Breast epithelium (tissue), 4 donors: ENCODE measurements around the gene USP32. TPM values are rescaled to one million over a fixed set of nuclear protein-coding genes. Genes with fewer than 3 reads are reported as not detected.
"Not testable (repeated sequence)": the region's sequence is repeated elsewhere in the genome, so short reads cannot be mapped to it uniquely, and the experiment has no call there.

Source experiments
- DNase-seq, 2 donors: peaks; one replicate each; pipeline ENCODE4 v3.0.0-alpha.2; 2019; ENCODE audit warnings: low spot score in 2 of 2
- H3K27ac ChIP-seq, 2 donors: fragments of 200-600 bp; sonication (generic) in 1 of 2; one replicate each; pipeline ENCODE4 v1.5.1; 2016 to 2019; ENCODE audit warnings: mild to moderate bottlenecking in 1 of 2
- H3K27me3 ChIP-seq, 2 donors: fragments of 200-600 bp; sonication (generic) in 1 of 2; one replicate each; pipeline versions ENCODE4 v1.5.1 to v1.6.0; 2017 to 2019; ENCODE audit warnings: control low read depth in 1 of 2, mild to moderate bottlenecking in 1 of 2
- H3K36me3 ChIP-seq: fragments of 200-600 bp; one replicate; pipeline ENCODE4 v1.5.1; 2019
- H3K4me1 ChIP-seq, 2 donors: fragments of 200-600 bp; sonication (generic); one replicate each; pipeline ENCODE4 v1.5.1; 2016 to 2019; ENCODE audit warnings: control low read depth in 1 of 2
- H3K4me3 ChIP-seq, 3 donors: fragments of 200-600 bp; sonication (generic); 1 replicate in 2 of 3; 2 replicates in 1 of 3; pipeline ENCODE4 v1.5.1; 2016 to 2019; ENCODE audit warnings: mild to moderate bottlenecking in 3 of 3, moderate library complexity in 2 of 3
- H3K9me3 ChIP-seq, 2 donors: fragments of 200-600 bp; sonication (generic) in 1 of 2; one replicate each; pipeline ENCODE4 v1.5.1; 2016 to 2019; ENCODE audit warnings: control low read depth in 1 of 2
- POLR2A ChIP-seq: fragments of 450-650 bp; IDR thresholded peaks from one replicate; pipeline ENCODE4 v1.6.1; 2016; ENCODE audit warnings: antibody characterized with exemption, mild to moderate bottlenecking, moderate library complexity
- intact Hi-C: fragments of 100-400 bp; cut with DNase I; formaldehyde crosslinking; loops from one replicate; pipeline ENCODE4 v1.15.1; 2023; ENCODE audit warnings: low total_unique reads
- total RNA-seq, 3 donors: library from RNA; depleted of rRNA; stranded (reverse); fragments of >200 nt; gene quantifications; one replicate each; pipeline ENCODE4 v1.1.0, GENCODE V29; 2016

USP32 gene
- total RNA-seq, 3 donors from 2014 or later: 66.2 to 95.1 (median 69.1) TPM

GRCh38 chr17:60211282-60211681, 180.7 kb downstream of the USP32 start:
- intact Hi-C loops, H3K36me3 ChIP-seq, H3K27me3 ChIP-seq, H3K4me1 ChIP-seq, H3K9me3 ChIP-seq, H3K27ac ChIP-seq, H3K4me3 ChIP-seq, DNase-seq: not testable (repeated sequence)

- H3K4me3 ChIP-seq, H3K36me3 ChIP-seq, H3K9me3 ChIP-seq, H3K4me1 ChIP-seq, intact Hi-C loops, DNase-seq, H3K27ac ChIP-seq, H3K27me3 ChIP-seq: not testable (repeated sequence)
These were observed 183.6 kb downstream of the USP32 start for GRCh38 chr17:60208302-60208701.

DNA sequence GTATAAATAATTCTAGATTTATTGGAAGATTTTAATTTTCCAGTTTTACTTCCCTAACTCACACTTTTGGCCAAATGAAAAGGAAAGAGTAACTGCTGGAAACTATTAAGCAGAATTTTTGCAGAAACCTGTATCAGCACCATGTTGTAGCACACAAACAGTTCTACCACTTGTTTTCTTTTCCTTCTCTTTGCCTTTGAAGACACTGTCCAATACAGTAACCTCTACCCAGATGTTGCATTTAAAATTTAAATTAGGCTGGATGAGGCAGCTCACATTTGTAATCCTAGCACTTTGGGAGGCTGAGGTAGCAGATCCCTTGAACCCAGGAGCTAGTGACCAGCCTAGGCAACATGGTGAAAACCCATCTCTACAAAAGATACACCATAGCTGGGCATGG, 186.2 kb downstream of the USP32 start:
- H3K4me1 ChIP-seq, H3K27ac ChIP-seq, H3K36me3 ChIP-seq, H3K4me3 ChIP-seq, DNase-seq, intact Hi-C loops, H3K9me3 ChIP-seq, H3K27me3 ChIP-seq: not testable (repeated sequence)

DNA sequence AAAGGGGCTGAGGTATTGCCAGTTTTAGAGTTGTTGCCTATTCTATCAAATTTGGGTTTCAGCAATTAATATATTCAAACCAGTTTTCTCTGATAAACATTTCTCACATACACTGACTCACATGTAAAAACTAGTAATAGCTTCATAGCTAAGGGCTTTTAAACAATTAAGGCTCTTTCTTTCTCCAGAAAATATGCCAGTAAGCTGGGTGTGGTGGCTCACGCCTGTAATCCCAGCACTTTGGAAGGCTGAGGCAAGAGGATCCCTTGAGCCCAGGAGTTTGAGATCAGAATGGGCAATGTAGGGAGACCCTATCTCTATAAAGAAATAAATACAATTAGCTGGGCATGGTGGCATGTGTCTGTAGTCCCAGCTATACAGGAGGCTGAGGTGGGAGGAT, 193.3 kb downstream of the USP32 start:
- intact Hi-C loops, H3K4me3 ChIP-seq, H3K27ac ChIP-seq, H3K27me3 ChIP-seq, DNase-seq, H3K36me3 ChIP-seq, H3K4me1 ChIP-seq, H3K9me3 ChIP-seq: not testable (repeated sequence)

- H3K27me3 ChIP-seq, DNase-seq, H3K36me3 ChIP-seq, H3K4me3 ChIP-seq, H3K27ac ChIP-seq, H3K4me1 ChIP-seq, H3K9me3 ChIP-seq, intact Hi-C loops: not testable (repeated sequence)
These were observed 197.8 kb downstream of the USP32 start for GRCh38 chr17:60194141-60194540.

- no peaks in the 10 kb centered on the region for H3K27me3 ChIP-seq
- no peak overlapping the region for H3K4me3 ChIP-seq
- H3K4me1 ChIP-seq: no peaks in the 10 kb centered on the region
- intact Hi-C loops: no loop called here
- no peaks in the 10 kb centered on the region for H3K9me3 ChIP-seq
- TF ChIP-seq POLR2A: no peak
- no peak for DNase-seq
- H3K36me3 ChIP-seq: no peaks in the 10 kb centered on the region
- no peak overlapping the region for H3K27ac ChIP-seq
These were observed 198.5 kb downstream of the USP32 start for GRCh38 chr17:60193482-60193881.

DNA sequence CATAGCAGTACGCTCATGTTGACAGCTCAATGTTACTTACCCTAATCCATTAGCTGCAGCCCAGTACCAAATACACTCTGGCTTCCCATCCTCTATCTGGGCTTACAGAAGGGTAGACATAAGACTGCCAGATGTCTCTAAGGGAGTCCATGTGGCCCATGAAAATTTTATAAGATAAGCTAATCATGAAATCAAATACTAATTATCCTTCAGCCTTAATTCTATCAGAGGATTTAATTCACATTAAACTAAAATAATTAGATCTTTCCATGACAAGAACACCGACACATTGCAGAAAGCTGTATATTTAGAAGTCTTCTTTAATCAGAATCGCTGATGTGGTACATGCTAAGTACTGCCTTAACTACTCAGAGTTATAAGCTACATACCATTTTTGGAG, 198.9 kb downstream of the USP32 start:
- H3K4me3 ChIP-seq, H3K4me1 ChIP-seq, DNase-seq, H3K9me3 ChIP-seq, H3K27me3 ChIP-seq, intact Hi-C loops, H3K27ac ChIP-seq, H3K36me3 ChIP-seq: not testable (repeated sequence)

GRCh38 chr17:60190032-60190431, 201.9 kb downstream of the USP32 start:
- H3K27ac ChIP-seq, H3K4me1 ChIP-seq, H3K4me3 ChIP-seq, H3K36me3 ChIP-seq, H3K27me3 ChIP-seq, intact Hi-C loops, DNase-seq, H3K9me3 ChIP-seq: not testable (repeated sequence)

- Histone ChIP-seq H3K4me3 (no peak overlapping the region), H3K27ac (no peak overlapping the region), H3K9me3 (no peaks in the 10 kb centered on the region), H3K27me3 (no peaks in the 10 kb centered on the region), H3K36me3 (no peaks in the 10 kb centered on the region), H3K4me1 (no peaks in the 10 kb centered on the region)
- intact Hi-C loops: no loop called here
- DNase-seq: no peak
- TF ChIP-seq POLR2A: no peak
These were observed 203.2 kb downstream of the USP32 start for GRCh38 chr17:60188759-60189158.

- intact Hi-C loops, H3K27me3 ChIP-seq, H3K4me1 ChIP-seq, DNase-seq, H3K36me3 ChIP-seq, H3K27ac ChIP-seq, H3K4me3 ChIP-seq, H3K9me3 ChIP-seq: not testable (repeated sequence)
These were observed 204.8 kb downstream of the USP32 start for GRCh38 chr17:60186846-60187745.

GRCh38 chr17:60186372-60186771, 205.6 kb downstream of the USP32 start:
- H3K36me3 ChIP-seq, intact Hi-C loops, H3K27me3 ChIP-seq, H3K4me1 ChIP-seq, DNase-seq, H3K9me3 ChIP-seq, H3K4me3 ChIP-seq, H3K27ac ChIP-seq: not testable (repeated sequence)

DNA sequence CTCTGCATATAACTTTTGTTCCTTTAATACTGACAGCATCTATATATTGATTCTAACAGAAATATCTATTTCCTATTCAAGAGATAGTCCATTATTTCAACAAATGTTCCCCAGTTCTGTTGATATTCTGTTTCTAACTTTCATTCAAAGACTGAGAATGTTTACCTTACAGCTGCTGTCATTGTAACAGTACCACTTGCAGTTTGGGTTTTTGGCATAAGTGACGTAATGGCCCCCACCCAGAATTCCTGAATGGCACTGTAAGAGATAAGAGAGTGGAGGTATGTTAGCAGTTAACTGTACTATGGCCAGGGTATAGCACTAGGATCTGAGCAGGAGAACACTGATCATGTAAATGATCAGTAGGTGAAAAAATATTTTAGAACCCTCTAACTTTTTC, 211.6 kb downstream of the USP32 start:
- H3K36me3 ChIP-seq, H3K9me3 ChIP-seq, H3K27me3 ChIP-seq, H3K27ac ChIP-seq, DNase-seq, H3K4me3 ChIP-seq, H3K4me1 ChIP-seq, intact Hi-C loops: not testable (repeated sequence)

DNA sequence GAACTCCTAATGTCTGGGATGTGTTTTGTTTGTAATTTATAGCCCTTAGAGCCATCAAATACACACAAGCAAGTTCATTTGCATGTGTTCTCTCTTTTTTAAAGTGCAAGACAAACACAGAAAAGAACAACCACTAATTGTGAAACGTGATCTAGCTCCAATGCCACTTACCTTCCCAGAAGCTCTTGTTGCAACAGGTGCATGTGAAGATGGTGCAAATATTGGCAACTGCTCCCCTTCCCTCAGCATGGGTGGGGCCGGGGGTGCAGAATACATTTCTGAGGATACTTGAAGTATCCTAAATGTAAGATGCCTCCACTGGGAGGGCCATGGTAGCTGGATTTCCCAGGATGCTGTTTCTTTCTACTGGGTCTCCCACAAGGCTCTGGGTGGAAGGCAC, 213.8 kb downstream of the USP32 start:
- H3K4me3 ChIP-seq, intact Hi-C loops, H3K27ac ChIP-seq, H3K36me3 ChIP-seq, H3K27me3 ChIP-seq, H3K9me3 ChIP-seq, DNase-seq, H3K4me1 ChIP-seq: not testable (repeated sequence)

DNA sequence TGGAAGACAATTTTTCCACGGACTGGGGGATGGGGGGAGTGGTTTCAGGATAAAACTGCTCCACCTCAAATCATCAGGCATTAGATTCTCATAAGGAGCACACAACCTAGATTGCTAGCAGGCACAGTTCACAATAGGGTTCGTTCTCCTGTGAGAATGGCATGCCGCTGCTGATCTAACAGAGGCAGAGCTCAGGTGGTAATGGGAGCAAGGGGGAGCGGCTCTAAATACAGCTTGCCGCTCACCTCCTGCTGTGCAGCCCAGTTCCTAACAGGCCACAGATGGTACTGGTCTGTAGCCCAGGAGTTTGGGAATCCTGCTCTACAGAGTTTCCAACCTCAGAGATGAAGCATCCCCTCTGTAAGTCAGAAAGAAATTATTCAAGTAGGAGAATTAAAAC, 215.2 kb downstream of the USP32 start:
- intact Hi-C loops, DNase-seq, H3K27me3 ChIP-seq, H3K9me3 ChIP-seq, H3K27ac ChIP-seq, H3K4me3 ChIP-seq, H3K4me1 ChIP-seq, H3K36me3 ChIP-seq: not testable (repeated sequence)
